ENCODE results near the gene ADRM1.

- no peak for TF ChIP-seq POLR2A (IDR thresholded peaks at IDR 0.05; ENCODE audit: low read length)
- no peak for TF ChIP-seq GATA1 (IDR thresholded peaks at IDR 0.05; ENCODE audit: low read depth, low read length)
Measured at GRCh38 chr20:62266851-62267250, 35.9 kb upstream of the ADRM1 start.
